ENCODE data around the gene BAZ1A.

BAZ1A gene

GRCh38 chr14:34710744-34711143 lies 164.4 kb downstream of the BAZ1A start:
- H4K20me1 ChIP-seq (ENCODE audit: insufficient read depth, low read length): no peaks in the 10 kb centered on the region
- peak overlapping the region; percentile 30; the same call in 1 of the 2 replicates for H3K9ac ChIP-seq (ENCODE audit: low read length)
- no peak overlapping the region for H2AFZ ChIP-seq (ENCODE audit: low read length)

GRCh38 chr14:34710006-34710405 lies 165.2 kb downstream of the BAZ1A start:
- no peaks in the 10 kb centered on the region for H4K20me1 ChIP-seq (ENCODE audit: insufficient read depth, low read length)
- H3K4me2 ChIP-seq (ENCODE audit: low read length): no peak overlapping the region
- no peaks in the 10 kb centered on the region for H3K27me3 ChIP-seq (ENCODE audit: insufficient read depth, low read length)
- 0 out of 2 replicates have a peak, but pooled peaks cover 1% of the 10 kb centered on the region for H3F3A ChIP-seq (ENCODE audit: insufficient read depth, low read length)
- no peak overlapping the region for H2AFZ ChIP-seq (ENCODE audit: low read length)
- no peak overlapping the region for H3K9ac ChIP-seq (ENCODE audit: low read length)
- no peak for TF ChIP-seq CTCF (IDR thresholded peaks at IDR 0.05; ENCODE audit: low read length)
- no peak for TF ChIP-seq EZH2 (IDR thresholded peaks at IDR 0.05; ENCODE audit: borderline replicate concordance, low read length)
- peaks cover 24% of the 10 kb centered on the region; the same call in 1 of the 2 replicates for H3K36me3 ChIP-seq (ENCODE audit: insufficient read depth, low read length)
- H3K9me2 ChIP-seq (ENCODE audit: low read depth, low read length): no peaks in the 10 kb centered on the region
- H3K79me2 ChIP-seq (ENCODE audit: insufficient read depth, low read length): peaks cover 19% of the 10 kb centered on the region
- no peak overlapping the region for H3K27ac ChIP-seq (ENCODE audit: low read depth, low read length, poor library complexity, severe bottlenecking)
- H3K4me3 ChIP-seq (ENCODE audit: low read depth, low read length, poor library complexity, severe bottlenecking): no peak overlapping the region
- peaks cover 46% of the 10 kb centered on the region for H3K4me1 ChIP-seq (ENCODE audit: insufficient read depth, low read length, severe bottlenecking)
- no peaks in the 10 kb centered on the region for H3K9me3 ChIP-seq (ENCODE audit: low read length)

More at GRCh38 chr14:34710744-34711143, 164.4 kb downstream of the BAZ1A start:
- Histone ChIP-seq H3K9me3 (ENCODE audit: low read length) (no peaks in the 10 kb centered on the region), H3K9me2 (ENCODE audit: low read depth, low read length) (no peaks in the 10 kb centered on the region), H3K79me2 (ENCODE audit: insufficient read depth, low read length) (peaks cover 19% of the 10 kb centered on the region), H3K4me1 (ENCODE audit: insufficient read depth, low read length, severe bottlenecking) (peaks cover 49% of the 10 kb centered on the region), H3K36me3 (ENCODE audit: insufficient read depth, low read length) (peaks cover 24% of the 10 kb centered on the region; the same call in 1 of the 2 replicates), H3K4me3 (ENCODE audit: low read depth, low read length, poor library complexity, severe bottlenecking) (peak overlapping the region; percentile 17), H3K27me3 (ENCODE audit: insufficient read depth, low read length) (no peaks in the 10 kb centered on the region), H3F3A (ENCODE audit: insufficient read depth, low read length) (0 out of 2 replicates have a peak, but pooled peaks cover 4% of the 10 kb centered on the region), H3K27ac (ENCODE audit: low read depth, low read length, poor library complexity, severe bottlenecking) (peak overlapping the region; percentile 55), H3K4me2 (ENCODE audit: low read length) (peak overlapping the region; percentile 90)
- TF ChIP-seq EZH2 (IDR thresholded peaks at IDR 0.05; ENCODE audit: borderline replicate concordance, low read length) (no peak), CTCF (IDR thresholded peaks at IDR 0.05; ENCODE audit: low read length) (no peak)

DNA sequence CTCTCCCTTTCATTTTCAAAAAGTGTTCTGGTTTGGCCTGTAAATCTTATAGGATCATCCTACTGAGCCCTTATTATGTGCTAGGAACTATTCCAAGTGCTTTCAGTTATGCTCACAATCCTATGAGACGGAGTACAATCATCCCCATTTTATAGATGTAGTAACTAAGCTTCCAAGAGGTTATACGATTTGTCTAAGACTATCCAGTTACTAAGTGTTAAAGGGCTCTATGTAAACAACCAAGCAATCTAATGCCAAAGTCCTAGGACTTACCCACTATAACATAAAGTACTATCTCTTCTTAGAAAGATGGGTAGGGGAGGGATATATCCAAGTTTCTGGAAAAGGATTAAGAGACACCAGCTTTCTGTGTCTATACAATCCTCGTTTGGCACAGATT lies 167.4 kb downstream of the BAZ1A start:
- Histone ChIP-seq H3K27me3 (ENCODE audit: insufficient read depth, low read length) (no peaks in the 10 kb centered on the region), H3K4me1 (ENCODE audit: insufficient read depth, low read length, severe bottlenecking) (peaks cover 31% of the 10 kb centered on the region), H3K36me3 (ENCODE audit: insufficient read depth, low read length) (peaks cover 24% of the 10 kb centered on the region; the same call in 1 of the 2 replicates), H2AFZ (ENCODE audit: low read length) (no peak overlapping the region), H3K27ac (ENCODE audit: low read depth, low read length, poor library complexity, severe bottlenecking) (no peak overlapping the region), H3K4me3 (ENCODE audit: low read depth, low read length, poor library complexity, severe bottlenecking) (no peak overlapping the region), H3K9me2 (ENCODE audit: low read depth, low read length) (no peaks in the 10 kb centered on the region), H3K4me2 (ENCODE audit: low read length) (no peak overlapping the region), H4K20me1 (ENCODE audit: insufficient read depth, low read length) (no peaks in the 10 kb centered on the region), H3K79me2 (ENCODE audit: insufficient read depth, low read length) (peaks cover 8% of the 10 kb centered on the region; the same call in 1 of the 2 replicates), H3K9me3 (ENCODE audit: low read length) (no peaks in the 10 kb centered on the region), H3K9ac (ENCODE audit: low read length) (no peak overlapping the region), H3F3A (ENCODE audit: insufficient read depth, low read length) (no peaks in the 10 kb centered on the region)
- TF ChIP-seq EZH2 (IDR thresholded peaks at IDR 0.05; ENCODE audit: borderline replicate concordance, low read length) (no peak), CTCF (IDR thresholded peaks at IDR 0.05; ENCODE audit: low read length) (no peak)
